Skeletal muscle cell (primary cell): ENCODE data around the gene SYCP2L.
"Not testable (repeated sequence)": the region's sequence is repeated elsewhere in the genome, so short reads cannot be mapped to it uniquely, and the experiment has no call there.

Experiments
- DNase-seq: peaks from one replicate; pipeline ENCODE4 v3.0.0-alpha.2; 2010; ENCODE audit warnings: low read depth
- H3K4me3 ChIP-seq: 2 replicates; pipeline ENCODE4 v1.5.1; 2011; ENCODE audit warnings: low read depth, mild to moderate bottlenecking, control low read depth, low read length, moderate library complexity

Gene SYCP2L

DNA sequence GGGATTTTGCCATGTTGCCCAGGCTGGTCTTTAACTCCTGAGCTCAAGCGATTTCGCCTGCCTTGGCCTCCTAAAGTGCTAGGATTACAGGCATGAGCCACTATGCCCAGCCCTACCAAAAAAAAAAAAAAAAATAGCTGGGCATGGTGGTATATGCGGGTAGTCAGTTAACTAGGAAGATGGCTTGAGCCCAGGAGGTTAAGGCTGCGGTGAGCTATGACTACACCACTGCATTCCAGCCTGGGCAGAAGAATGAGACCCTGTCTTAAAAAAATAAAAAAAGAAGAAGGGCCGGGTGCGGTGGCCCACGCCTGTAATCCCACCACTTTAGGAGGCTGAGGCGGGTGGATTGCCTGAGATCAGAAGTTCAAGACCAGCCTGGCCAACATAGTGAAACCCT, 107.0 kb downstream of the SYCP2L start:
- no peak for DNase-seq
- no peak overlapping the region for H3K4me3 ChIP-seq

DNA sequence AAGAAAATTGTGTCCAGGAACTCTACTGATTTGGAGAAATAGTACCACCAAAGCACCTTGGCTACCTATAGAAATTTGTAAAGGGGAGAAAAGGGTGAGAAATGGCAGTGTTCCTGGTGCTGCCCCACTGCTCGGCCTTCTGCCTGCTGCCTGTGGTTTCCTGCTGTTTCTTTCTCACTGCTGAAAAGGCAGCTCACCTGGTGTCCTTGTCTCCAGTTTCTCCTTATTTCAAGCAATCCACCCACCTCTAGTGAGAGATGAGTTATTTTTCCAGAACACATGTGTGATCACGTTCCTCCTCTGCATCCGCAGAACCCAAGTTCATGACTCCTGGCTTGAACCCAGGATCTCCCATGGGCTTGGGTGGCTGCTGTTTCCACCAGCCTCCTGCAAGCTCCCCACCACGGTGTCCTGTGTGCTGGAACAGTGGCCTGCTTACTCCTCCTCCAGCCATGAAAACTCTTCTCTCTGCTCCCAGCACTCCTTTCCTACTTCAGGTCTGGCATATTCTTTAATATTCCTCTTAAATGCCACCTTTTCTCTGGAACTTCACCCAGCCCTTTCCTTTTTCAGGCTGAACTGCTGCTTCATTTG, 108.4 kb downstream of the SYCP2L start:
- no peak overlapping the region for H3K4me3 ChIP-seq
- no peak for DNase-seq

DNA sequence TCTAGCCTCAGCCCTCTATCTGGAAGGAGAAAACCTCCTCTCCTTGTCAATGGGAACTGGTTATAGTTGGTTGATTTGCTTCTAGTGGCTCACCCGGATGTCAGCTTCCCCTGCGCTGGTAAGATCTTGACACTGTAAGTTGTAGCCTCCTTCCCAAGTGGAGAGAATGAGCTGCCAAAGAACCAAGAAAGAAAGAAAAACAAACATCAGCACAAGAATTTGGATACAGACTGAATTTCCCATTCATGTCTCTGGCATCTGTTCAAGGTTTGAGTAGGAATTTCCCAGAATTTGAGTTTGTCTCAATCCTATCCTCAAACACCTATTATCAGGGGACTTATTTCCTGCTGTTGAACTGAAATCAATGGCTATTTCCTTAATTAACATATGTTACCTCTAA, 113.1 kb downstream of the SYCP2L start:
- DNase-seq: peak; percentile 35
- H3K4me3 ChIP-seq: no peak overlapping the region

DNA sequence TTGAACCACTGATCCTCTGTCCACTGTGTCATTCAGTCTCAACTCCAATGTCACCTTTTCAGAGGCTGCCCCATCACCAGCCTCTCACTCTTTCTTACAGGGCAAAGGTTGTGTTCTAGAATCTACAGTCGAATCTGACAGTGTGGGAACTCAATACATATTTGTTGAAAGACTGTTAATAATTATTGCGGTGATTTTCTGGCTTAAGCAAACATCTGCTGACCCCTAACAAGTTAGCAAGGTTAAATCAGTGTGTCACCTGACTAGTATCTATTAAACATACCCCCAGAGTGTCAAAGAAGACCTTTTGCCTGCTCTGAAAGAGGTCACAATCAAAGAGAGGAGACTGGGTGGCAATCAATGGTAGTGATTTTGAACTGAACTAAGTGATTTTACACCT, 115.3 kb downstream of the SYCP2L start:
- DNase-seq: no peak
- no peak overlapping the region for H3K4me3 ChIP-seq

DNA sequence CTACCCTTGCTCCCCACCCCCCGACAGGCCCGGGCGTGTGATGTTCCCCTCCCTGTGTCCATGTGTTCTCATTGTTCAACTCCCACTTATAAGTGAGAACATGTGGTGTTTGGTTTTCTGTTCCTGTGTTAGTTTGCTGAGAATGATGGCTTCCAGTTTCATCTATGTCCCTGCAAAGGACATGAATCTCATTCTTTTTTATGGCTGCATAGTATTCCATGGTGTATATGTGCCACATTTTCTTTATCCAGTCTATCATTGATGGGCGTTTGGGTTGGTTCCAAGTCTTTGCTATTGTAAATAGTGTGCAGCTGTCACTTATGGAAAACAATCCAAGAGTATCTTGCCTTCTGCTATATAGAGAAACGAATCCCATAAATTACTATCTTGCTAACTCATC, 116.4 kb downstream of the SYCP2L start:
- not testable (repeated sequence) for DNase-seq, H3K4me3 ChIP-seq

DNA sequence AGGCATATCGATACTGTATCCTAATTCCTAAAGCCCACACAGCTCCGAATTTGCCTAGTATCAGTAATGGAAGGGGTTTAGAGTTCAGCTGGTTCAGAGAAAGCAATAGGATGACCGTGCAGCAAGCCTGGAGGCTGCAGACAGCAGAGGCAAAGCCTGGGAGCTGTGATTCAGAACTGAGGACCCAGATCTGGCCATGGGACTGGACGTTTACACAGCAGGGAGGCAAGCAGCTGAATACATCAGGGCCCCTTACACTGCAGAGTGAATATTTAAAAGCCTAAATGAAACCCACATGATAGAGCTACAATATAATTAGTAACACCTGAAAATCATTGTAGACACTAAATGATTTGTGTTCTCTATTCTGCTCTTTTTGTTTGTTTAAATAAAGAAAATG, 119.2 kb downstream of the SYCP2L start:
- no peak for DNase-seq
- no peak overlapping the region for H3K4me3 ChIP-seq

DNA sequence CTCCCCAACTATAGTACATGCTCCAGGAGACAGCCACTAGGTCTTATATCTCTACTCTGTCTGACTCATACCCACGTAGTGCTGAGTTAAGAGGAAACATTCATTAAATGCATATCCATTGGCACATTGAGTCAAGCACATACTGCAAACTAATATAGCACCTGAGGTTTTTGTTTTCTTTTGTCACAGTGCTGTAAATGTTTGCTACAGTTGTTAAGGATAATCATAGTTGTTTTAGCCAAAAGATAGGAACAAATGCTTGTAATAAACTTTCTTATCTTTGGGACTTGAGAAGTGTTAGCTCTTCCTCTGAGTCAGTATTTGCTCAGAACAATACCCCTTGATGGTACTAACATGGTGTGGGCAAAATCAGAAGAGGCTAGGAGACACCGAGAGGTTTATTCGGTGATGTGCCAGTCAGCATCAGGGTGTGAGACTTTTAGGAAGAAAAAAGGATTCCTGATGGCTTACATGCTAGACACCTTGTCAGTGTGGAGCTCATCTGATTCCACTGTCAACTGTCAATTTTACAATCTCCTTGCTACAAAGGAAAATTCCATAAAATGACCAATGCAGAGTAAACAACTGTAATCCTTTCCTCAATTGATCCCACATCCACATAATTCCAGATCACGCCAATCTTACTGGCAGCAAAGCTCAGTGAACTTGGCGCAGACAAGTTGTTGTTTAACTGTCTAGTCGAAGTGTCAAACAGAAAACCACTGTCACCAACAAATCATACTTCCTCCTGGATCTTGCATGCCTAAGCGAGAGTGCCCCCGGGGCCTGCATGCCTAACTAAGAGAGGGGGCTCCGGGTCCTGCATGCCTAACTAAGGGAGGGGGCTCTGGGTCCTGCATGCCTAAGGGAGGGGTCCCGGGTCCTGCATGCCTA, 121.1 kb downstream of the SYCP2L start:
- H3K4me3 ChIP-seq: no peak overlapping the region
- peak; percentile 16 for DNase-seq

DNA sequence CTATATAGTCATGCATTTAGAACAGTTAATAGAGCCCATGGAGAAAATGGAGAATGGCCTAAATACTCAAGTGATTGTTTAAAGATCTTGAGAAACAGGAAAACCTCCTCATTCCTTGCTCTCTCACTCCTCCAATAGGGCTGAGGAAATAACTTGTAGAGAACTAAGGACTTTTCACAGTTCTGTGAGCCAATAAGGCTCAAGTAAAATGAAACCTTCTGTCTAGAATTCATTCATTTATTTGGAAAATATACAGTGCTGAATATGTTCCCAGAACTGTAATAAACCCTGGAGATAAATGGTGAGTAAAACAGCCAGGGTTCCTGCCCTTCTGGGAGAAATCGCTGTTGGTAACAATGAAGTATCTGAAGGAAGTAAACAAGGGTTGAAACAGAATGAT, 122.0 kb downstream of the SYCP2L start:
- no peak for DNase-seq
- no peak overlapping the region for H3K4me3 ChIP-seq

DNA sequence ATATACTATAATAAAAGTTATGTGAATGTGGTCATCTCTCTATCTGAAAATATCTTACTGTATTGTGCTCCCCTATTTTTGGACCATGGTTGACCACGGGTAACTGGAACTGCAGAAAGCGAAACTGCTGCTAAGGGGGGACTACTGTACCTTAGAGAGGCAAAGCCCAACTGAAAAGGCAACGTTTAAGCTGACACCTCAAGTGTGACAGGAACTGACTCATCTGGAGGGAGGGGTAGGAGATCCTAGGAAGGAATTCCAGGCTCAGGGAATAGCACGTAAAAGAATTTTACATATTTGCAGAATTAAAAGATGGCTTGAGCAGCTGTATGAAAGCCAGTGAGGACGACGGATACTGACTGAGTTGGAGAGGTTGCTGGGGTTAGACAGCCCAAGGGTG, 122.5 kb downstream of the SYCP2L start:
- no peak for DNase-seq
- H3K4me3 ChIP-seq: no peak overlapping the region

DNA sequence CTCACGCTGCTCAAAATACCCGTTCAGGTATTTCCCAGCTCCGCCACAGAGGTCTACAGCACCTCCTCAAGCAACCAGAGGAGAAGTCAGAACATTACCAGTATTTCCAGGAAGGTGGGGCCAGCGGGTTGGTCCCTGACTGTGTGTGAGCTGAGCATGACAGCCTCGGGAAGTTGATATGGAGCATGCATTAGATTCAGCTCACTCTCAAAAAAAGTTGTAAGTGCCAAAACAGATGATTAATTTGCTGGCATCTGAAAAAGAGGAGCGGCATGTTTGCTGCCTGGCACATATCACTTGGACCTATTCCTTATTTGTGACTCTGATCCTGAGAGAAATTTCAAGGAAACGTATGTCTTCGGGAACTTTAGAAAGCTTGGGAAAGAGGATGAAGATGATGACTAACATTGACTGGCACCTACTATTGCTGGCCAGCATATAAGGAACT, 125.0 kb downstream of the SYCP2L start:
- H3K4me3 ChIP-seq: no peak overlapping the region
- no peak for DNase-seq

DNA sequence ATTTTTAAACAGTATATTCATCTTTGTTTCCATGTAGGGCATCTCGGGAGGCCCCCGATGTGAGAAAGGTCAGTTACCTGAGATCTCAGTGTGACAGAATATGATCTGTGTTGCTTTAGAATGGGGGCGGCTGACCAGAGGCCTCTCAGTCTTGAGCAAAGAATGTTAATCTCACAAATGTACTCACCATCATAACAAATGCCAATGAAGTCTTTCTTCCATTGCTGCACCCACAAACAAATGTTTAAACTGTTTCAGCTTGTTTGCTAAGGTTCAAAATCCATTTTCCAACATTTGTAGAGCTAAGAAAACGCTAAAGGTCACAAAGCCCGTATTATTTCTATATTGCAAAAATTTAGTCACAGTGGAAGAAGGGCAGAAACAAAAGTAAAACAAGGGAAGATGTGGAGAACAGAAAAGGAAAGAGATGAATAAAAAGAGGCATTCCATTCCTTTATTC, 125.5 kb downstream of the SYCP2L start:
- H3K4me3 ChIP-seq: no peak overlapping the region
- DNase-seq: no peak

DNA sequence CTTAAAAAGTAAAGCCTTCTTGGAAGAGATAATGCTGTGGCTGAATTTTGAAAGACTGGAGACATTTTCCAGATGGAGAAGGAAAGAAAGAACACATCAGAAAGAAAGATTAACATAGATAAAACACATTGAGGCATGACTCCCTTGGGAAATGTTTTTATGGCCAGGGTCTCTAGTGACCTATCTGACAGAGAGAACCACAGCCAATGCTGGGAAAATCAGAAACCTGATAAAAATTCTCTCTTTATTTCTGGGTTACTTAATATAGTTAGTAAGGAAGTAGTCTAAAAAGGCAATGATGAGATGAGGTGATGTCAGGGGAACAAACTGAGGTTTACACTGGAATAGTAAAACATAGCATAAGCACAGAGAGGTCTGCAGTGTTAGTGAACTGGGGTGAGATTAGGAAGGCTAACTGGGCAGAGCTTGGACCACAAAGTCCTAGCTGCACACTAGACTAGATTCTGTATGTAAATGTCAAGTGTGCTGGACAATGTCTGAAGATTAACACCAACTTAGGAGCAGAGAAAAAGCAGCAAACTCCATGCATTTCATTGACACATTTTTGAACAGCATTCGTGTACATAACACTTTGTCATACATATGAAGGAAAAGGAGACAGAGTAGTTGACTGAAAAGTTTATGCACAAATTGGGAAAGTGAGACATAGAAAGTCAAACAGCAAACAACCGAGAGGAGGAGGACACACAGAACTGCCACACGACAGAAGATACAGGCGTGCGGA, 126.3 kb downstream of the SYCP2L start:
- H3K4me3 ChIP-seq: no peak overlapping the region
- no peak for DNase-seq

DNA sequence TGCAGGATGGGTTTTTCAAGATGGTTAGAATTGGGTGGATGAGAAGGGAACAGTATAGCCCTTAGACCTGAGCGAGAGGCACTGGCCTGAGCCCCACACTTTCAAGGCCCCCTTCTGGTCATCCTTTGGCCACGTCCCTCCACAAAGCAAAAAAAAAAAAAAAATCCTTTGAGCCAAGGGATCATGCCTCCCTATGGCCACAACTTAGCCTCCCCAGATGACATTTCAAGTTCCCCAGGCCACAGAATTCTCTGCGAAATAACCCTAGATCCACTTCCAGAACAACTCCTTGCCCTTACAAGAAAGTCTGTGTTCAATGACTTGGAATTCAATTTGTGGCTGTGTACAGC, 126.8 kb downstream of the SYCP2L start:
- DNase-seq: no peak
- no peak overlapping the region for H3K4me3 ChIP-seq

DNA sequence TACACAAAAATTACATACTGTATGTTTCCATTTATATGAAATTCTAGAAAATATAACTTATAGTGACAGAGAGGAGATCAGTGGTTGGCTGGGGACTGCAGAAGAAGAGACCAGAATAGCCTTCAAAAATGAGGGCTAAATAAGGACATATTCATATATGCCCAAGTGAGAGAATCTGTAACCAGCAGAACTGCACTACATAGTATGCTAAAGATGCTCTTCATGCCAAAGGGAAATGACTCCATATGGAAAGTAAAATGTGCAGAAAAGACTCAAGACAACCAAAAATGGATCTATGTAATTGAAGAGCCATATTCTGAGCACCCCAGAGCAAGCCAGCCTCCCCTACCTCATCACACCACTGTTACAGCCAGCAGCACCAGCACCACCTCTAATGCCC, 128.2 kb downstream of the SYCP2L start:
- H3K4me3 ChIP-seq: no peak overlapping the region
- no peak for DNase-seq

DNA sequence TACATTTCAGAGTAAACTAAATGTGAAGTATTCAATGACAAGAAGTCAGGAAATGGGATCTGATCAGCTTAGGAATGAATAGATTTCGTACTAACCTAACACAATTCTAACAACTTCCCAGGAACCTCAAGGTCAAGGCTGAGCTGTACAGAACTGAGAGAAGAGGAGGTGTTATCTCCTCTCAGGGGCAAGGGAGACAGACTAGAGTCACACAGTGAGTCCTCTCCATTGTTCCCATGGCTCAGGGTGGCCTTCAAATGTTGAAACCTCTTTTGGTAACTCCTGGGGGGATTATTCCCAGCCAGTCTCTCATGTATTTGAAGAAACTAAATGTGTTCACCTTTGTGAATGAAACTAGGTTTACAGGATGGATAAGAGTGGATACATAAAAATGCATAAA, 129.6 kb downstream of the SYCP2L start:
- H3K4me3 ChIP-seq: no peak overlapping the region
- DNase-seq: no peak

DNA sequence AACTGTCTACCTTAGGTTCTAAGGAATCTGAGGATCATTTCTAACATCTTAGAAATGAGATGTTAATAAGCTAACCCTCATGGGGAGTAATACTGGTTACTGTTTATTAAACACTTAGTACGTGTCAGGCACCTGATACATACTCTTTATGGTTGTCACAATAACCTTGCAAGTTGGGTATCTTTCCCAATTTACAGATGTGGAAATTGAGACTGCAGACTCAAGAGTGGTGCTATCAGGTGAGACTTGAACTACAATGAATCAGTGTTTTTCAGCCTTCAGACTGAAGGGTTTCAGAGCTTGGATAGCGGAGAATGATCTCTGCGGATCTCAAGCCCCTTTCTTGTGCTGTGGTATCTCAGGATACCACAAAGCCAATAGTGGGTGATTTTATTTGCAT, 130.2 kb downstream of the SYCP2L start:
- DNase-seq: no peak

DNA sequence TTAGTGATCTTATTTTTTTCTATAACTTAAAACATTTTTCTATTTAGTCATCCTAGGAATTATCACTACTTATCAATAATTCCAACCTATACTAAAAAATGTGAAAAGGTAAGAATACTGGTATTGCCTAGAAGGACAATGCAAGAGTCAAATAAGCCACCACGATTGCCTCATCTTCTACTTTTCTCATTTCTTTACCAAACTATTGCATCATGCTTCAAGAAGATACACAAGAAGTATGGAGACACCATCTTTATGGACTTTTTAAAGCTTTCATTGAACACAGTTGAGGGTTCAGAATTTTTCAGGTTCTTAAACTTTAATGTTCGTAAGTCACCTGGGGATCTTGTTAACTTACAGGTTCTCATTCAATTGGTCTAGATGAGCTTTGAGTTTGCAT, 131.4 kb downstream of the SYCP2L start:
- no peak overlapping the region for H3K4me3 ChIP-seq
- no peak for DNase-seq

More for the DNA sequence above, 130.2 kb downstream of the SYCP2L start:
- H3K4me3 ChIP-seq: no peak overlapping the region

DNA sequence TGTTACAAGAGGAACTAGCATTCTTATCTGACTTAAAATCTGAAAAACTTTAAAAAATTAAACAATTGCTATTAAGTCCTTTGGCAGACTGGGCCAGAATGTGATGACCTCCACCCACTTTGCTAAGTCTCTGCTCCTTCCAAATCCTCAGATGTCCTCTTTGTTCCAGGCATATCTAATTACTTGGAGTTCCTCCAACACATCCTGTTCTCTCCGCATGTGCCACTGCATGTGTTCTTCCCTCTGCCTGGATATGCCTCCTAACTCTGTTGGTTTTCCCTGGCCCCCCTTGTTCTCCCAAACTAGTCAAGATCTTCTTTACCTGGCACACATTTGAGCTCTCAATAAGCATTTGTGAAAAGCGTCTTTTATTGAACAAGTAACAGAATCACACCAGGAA, 134.2 kb downstream of the SYCP2L start:
- H3K4me3 ChIP-seq: no peak overlapping the region
- DNase-seq: no peak

DNA sequence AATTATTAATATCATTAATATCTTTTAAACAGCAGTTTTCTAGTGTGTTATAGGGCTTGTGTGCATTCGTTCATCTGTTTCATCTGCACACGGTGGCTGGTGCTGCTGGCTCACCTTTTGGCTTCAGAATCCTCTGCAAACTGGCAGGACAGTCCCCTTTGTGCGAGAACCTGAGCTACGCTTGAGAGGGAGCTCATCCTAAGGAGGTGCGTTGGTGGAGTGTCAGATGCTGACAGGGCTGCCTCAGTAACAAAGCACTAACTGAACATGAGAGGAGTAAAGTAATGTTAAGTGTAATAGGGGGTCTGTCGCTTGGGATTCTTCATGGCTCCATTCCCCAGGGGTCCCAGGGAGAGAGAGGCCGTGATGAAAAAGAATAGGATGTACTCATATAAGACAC, 134.9 kb downstream of the SYCP2L start:
- no peak for DNase-seq
- H3K4me3 ChIP-seq: no peak overlapping the region

DNA sequence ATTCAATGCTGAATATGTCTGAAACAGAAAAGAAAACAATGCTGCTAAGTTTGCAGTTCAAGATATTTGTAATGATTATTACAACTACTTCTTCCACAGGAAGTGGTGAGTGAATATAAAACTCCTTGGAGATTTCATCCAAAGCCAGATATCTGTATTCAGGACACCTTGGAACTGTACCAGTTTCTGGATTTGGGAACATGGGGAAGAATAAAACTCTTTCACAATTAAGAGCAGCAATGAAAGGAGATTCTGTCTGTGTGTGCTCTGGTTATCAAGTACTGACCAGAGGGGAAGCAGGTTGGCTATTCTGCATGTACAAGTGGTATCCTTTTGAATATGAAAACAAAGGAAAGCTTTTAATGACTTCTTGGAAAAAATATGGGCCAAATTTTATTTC, 136.2 kb downstream of the SYCP2L start:
- no peak overlapping the region for H3K4me3 ChIP-seq
- DNase-seq: no peak
